GM10266 (cell line): ENCODE data around the gene FAM170B.

Experiments
- DNase-seq: peaks from one replicate; pipeline ENCODE4 v3.0.0; 2012; ENCODE audit errors: extremely low spot score
- TF ChIP-seq, protein P1 (sequence below): IDR thresholded peaks from 2 replicates; pipeline ENCODE4 v1.5.1; 2012; ENCODE audit warnings: mild to moderate bottlenecking, low read depth; ENCODE audit not compliant: control insufficient read depth, insufficient read depth; ENCODE audit errors: missing control alignments

Gene FAM170B

DNA sequence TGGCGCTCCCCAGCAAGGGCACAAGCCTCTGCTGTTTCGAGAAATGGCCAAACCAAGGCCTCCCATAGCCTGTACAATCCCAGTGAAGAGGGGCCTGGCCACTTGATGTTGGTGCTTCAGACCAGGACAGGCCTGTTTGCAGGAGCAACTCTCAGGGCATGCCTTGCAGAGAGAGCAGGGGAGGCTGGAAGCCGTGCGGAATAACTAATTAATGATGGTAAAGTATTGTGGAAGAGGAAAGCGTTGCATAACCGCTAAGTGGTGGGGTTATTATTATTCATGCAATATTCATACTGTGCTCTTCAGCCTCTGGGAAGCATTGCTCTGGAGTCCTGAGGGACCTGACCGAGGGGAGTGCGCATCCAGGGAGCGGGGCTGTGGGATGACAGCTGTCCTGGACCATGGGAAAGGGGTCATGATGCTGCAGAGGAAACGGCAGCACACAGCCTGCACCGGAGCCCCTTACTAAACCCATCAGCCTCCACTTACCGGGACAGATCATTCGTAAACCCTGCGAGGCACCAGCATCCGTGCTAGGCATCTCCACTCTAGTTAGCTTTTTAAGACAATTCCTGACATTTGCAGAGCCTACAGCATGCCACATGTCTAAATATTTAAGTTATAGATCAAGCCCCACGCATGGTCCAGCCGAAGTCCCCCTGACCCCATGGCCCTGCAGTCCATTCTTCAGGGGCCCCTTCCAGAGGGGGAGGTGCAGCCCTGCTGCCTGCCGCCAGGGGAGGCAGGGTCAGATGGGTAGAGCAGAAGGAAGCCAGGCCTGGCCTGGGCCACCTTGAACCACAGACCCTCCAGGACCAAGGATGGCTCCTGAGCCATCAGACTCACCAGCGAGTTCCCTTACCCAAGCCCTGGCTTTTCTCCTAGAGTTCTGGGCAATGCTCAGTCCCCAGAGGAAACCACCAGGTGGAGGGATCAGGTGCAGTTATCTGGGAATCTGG, 42.8 kb upstream of the FAM170B start:
- TF ChIP-seq, protein P1, sequence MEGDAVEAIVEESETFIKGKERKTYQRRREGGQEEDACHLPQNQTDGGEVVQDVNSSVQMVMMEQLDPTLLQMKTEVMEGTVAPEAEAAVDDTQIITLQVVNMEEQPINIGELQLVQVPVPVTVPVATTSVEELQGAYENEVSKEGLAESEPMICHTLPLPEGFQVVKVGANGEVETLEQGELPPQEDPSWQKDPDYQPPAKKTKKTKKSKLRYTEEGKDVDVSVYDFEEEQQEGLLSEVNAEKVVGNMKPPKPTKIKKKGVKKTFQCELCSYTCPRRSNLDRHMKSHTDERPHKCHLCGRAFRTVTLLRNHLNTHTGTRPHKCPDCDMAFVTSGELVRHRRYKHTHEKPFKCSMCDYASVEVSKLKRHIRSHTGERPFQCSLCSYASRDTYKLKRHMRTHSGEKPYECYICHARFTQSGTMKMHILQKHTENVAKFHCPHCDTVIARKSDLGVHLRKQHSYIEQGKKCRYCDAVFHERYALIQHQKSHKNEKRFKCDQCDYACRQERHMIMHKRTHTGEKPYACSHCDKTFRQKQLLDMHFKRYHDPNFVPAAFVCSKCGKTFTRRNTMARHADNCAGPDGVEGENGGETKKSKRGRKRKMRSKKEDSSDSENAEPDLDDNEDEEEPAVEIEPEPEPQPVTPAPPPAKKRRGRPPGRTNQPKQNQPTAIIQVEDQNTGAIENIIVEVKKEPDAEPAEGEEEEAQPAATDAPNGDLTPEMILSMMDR: peak; percentile 27
- no peak for DNase-seq

GRCh38 chr10:49175587-49176309, 41.9 kb upstream of the FAM170B start:
- TF ChIP-seq, protein P1: no peak
- DNase-seq: no peak

- DNase-seq: no peak
- TF ChIP-seq, protein P1: no peak
Observed at GRCh38 chr10:49174926-49175500, 41.2 kb upstream of the FAM170B start.

DNA sequence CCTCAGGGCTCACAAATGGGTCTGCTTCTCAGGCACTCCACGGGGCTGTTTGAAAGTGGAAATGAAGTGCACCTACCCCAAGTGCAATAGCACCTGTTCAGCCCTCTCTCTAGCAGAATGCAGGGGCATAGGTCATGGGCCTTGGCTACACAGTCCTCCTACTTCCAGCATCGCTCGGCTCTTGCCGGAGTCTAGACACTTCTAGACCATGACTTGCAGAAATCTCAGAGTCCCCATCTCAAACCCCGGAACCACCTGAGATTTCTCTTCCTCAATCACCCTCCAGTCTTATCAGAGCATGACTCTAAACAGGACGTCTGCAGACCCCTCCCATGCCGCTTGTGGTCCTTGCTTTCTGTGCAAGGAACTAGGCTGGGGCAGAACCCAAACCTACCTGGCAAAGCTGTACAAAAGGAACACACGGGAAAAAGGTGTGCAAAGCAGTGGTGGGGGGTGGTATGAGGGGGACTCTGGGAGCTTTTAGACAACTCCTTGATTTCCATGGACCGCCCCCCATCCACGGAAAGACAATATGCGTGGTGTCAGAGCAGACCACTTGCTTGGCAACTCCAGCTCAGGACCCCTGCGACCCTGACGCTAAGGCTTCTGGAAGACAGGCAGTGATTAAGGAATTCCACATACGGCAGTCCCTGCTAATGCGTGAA, 40.6 kb upstream of the FAM170B start:
- TF ChIP-seq, protein P1: no peak
- no peak for DNase-seq

GRCh38 chr10:49173853-49174252, 40.0 kb upstream of the FAM170B start:
- TF ChIP-seq, protein P1: no peak
- DNase-seq: no peak

GRCh38 chr10:49173201-49173772, 39.5 kb upstream of the FAM170B start:
- DNase-seq: no peak
- TF ChIP-seq, protein P1: no peak
